Measurements from ENCODE around the gene COX4I2. TPM values are rescaled to one million over a fixed set of nuclear protein-coding genes. Genes with fewer than 3 reads are reported as not detected.

Gene COX4I2
- polyA plus RNA-seq, 3 donors, result not detected

GRCh38 chr20:31665753-31666152 is 28.0 kb downstream of the COX4I2 start:
- H3K4me2 ChIP-seq (replicated peaks; ENCODE audit: extremely low read depth, low read length, poor library complexity, severe bottlenecking), result no peak overlapping the region
- H3K9ac ChIP-seq (ENCODE audit: insufficient read depth, low read length, poor library complexity, severe bottlenecking), result no peak overlapping the region
- Mint-ChIP-seq H3K9me3 (no peaks in the 10 kb centered on the region), H3K27ac (peak overlapping the region in 2 of 7 donors; percentile 40 to 54), H3K4me3 (no peak overlapping the region), H3K4me1 (peaks cover 34% of the 10 kb centered on the region), H3K36me3 (peaks cover 38 to 40% of the 10 kb centered on the region in 2 donors), H3K27me3 (ENCODE audit: low read depth in 3 of 3) (peaks cover 0 to 3% (median 3%) of the 10 kb centered on the region in 3 donors)
- H3K4me3 ChIP-seq (replicated peaks in 1 of 3; ENCODE audit: low read depth in 2 of 3, low read length in 3 of 3), result no peak overlapping the region
- no peak for DNase-seq
- 100% methylated on average over 10 of the region's 10 CpGs for WGBS (ENCODE audit: insufficient coverage)
- no peaks in the 10 kb centered on the region for H3K79me2 ChIP-seq (ENCODE audit: insufficient read depth, low read length)
- peaks cover 22 to 45% of the 10 kb centered on the region in 2 donors for H3K36me3 ChIP-seq (replicated peaks in 1 of 2; ENCODE audit: control insufficient read depth in 1 of 2, insufficient read depth in 2 of 2, low read length in 2 of 2)
- TF ChIP-seq, protein P1, sequence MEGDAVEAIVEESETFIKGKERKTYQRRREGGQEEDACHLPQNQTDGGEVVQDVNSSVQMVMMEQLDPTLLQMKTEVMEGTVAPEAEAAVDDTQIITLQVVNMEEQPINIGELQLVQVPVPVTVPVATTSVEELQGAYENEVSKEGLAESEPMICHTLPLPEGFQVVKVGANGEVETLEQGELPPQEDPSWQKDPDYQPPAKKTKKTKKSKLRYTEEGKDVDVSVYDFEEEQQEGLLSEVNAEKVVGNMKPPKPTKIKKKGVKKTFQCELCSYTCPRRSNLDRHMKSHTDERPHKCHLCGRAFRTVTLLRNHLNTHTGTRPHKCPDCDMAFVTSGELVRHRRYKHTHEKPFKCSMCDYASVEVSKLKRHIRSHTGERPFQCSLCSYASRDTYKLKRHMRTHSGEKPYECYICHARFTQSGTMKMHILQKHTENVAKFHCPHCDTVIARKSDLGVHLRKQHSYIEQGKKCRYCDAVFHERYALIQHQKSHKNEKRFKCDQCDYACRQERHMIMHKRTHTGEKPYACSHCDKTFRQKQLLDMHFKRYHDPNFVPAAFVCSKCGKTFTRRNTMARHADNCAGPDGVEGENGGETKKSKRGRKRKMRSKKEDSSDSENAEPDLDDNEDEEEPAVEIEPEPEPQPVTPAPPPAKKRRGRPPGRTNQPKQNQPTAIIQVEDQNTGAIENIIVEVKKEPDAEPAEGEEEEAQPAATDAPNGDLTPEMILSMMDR (IDR thresholded peaks at IDR 0.05), result no peak
- H3K27ac ChIP-seq (ENCODE audit: low read depth in 1 of 2, low read length in 2 of 2), result no peak overlapping the region
- H2AFZ ChIP-seq (ENCODE audit: insufficient read depth, low read depth, low read length, poor library complexity, severe bottlenecking), result no peak overlapping the region
- no peaks in the 10 kb centered on the region for H3K27me3 ChIP-seq (ENCODE audit: control insufficient read depth in 2 of 2, insufficient read depth in 2 of 2, low read length in 2 of 2)
- H3K4me1 ChIP-seq (ENCODE audit: control insufficient read depth in 1 of 2, insufficient read depth in 2 of 2, low read length in 2 of 2), result peaks cover 19 to 38% of the 10 kb centered on the region in 2 donors
- H3K9me3 ChIP-seq (replicated peaks in 1 of 2; ENCODE audit: control insufficient read depth in 1 of 2, insufficient read depth in 1 of 2, low read length in 2 of 2), result no peaks in the 10 kb centered on the region
- intact Hi-C loops (cut with micrococcal nuclease), result no loop called here
- H4K20me1 ChIP-seq (ENCODE audit: insufficient read depth, low read length), result peaks cover 13% of the 10 kb centered on the region

- H3K4me1 Mint-ChIP-seq, result peaks cover 31% of the 10 kb centered on the region
- H3K9me3 Mint-ChIP-seq, result no peaks in the 10 kb centered on the region
- TF ChIP-seq, protein P1 (IDR thresholded peaks at IDR 0.05), result no peak
- H3K36me3 Mint-ChIP-seq, result peaks cover 39 to 40% of the 10 kb centered on the region in 2 donors
- Histone ChIP-seq H3K9ac (ENCODE audit: insufficient read depth, low read length, poor library complexity, severe bottlenecking) (no peak overlapping the region), H2AFZ (ENCODE audit: insufficient read depth, low read depth, low read length, poor library complexity, severe bottlenecking) (no peak overlapping the region), H3K4me2 (replicated peaks; ENCODE audit: extremely low read depth, low read length, poor library complexity, severe bottlenecking) (no peak overlapping the region), H3K27me3 (ENCODE audit: control insufficient read depth in 2 of 2, insufficient read depth in 2 of 2, low read length in 2 of 2) (no peaks in the 10 kb centered on the region), H3K4me1 (ENCODE audit: control insufficient read depth in 1 of 2, insufficient read depth in 2 of 2, low read length in 2 of 2) (peaks cover 16 to 36% of the 10 kb centered on the region in 2 donors), H3K79me2 (ENCODE audit: insufficient read depth, low read length) (peaks cover 6% of the 10 kb centered on the region), H4K20me1 (ENCODE audit: insufficient read depth, low read length) (peaks cover 13% of the 10 kb centered on the region), H3K27ac (ENCODE audit: low read depth in 1 of 2, low read length in 2 of 2) (peak overlapping the region; percentile 3 to 73), H3K4me3 (replicated peaks in 1 of 3; ENCODE audit: low read depth in 2 of 3, low read length in 3 of 3) (no peak overlapping the region), H3K9me3 (replicated peaks in 1 of 2; ENCODE audit: control insufficient read depth in 1 of 2, insufficient read depth in 1 of 2, low read length in 2 of 2) (no peaks in the 10 kb centered on the region), H3K36me3 (replicated peaks in 1 of 2; ENCODE audit: control insufficient read depth in 1 of 2, insufficient read depth in 2 of 2, low read length in 2 of 2) (peaks cover 22 to 46% of the 10 kb centered on the region in 2 donors)
- H3K27me3 Mint-ChIP-seq (ENCODE audit: low read depth in 3 of 3), result peaks cover 0 to 3% (median 3%) of the 10 kb centered on the region in 3 donors
- 91% methylated on average over 4 of the region's 7 CpGs for WGBS (ENCODE audit: insufficient coverage)
- no peak overlapping the region for H3K4me3 Mint-ChIP-seq
- H3K27ac Mint-ChIP-seq, result peak overlapping the region in 4 of 7 donors; percentile 18 to 64 (median 41)
- DNase-seq, result peak in 1 of 3 donors; percentile 78
- intact Hi-C loops (cut with micrococcal nuclease), result no loop called here
Measured at GRCh38 chr20:31666258-31667042, 28.7 kb downstream of the COX4I2 start.
